Measurements from ENCODE around the gene AP4S1.

Gene AP4S1

DNA sequence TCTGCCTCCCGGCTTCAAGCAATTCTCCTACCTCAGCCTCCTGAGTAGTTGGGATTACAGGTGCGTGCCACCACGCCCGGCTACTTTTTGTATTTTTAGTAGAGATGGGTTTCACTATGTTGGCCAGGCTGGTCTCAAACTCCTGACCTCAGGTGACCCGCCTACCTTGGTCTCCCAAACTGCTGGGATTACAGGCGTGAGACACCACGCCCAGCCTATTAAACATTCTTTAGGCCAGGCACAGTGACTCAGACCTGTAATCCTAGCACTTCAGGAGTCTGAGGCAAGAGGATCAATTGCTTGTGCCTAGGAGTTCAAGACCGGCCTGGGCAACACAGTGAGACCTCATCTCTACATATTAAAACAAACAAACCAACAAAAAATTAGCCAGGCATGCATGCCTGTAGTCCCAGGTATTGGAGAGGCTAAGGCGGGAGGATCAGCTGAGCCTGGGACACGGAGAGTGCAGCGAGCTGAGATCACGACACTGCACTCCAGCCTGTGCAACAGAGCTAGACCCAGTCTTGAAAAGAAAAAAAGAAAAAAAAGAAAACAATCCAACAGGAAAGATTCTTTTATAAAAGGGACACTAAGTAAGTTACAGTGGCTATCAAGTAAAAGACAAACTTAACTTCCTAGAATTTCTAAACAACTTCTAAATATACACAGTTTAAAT lies 111.9 kb downstream of the AP4S1 start:
- no peak for DNase-seq (ENCODE audit: low spot score)

GRCh38 chr14:31138301-31138700 lies 112.9 kb downstream of the AP4S1 start:
- no peak for DNase-seq (ENCODE audit: low spot score)

DNA sequence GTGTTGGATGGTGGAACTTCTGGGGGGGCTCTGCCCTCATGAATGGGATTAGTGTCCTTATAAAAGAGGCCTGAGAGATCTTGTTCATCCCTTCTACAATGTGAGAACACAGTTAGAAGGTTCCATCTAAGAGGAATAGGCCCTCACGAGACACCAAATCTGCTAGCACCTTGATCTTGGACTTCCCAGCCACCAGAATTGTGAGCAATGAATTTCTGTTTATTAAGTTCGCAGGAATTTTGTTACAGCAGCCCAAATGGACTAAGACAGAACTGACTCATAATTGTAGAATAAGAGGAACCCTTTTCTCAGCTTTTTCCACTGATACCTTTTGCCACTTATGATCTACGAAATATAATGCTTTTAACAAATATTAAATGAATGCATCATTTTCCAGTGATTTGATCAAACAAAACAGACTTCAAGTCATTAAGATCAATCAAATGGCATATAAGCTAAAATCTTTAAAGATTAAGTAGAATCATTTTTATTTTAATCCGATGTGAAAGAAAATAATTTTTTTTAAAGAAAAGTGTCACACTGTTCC lies 113.9 kb downstream of the AP4S1 start:
- no peak for DNase-seq (ENCODE audit: low spot score)

GRCh38 chr14:31142455-31143087 lies 117.1 kb downstream of the AP4S1 start:
- no peak for DNase-seq (ENCODE audit: low spot score)
